Right lobe of liver (tissue), 4 donors: Measurements from ENCODE around the gene PDSS2.

Source experiments
- POLR2A ChIP-seq: fragments of 450-650 bp; IDR thresholded peaks from one replicate; pipeline ENCODE4 v1.6.1; 2017; ENCODE audit warnings: antibody characterized with exemption, mild to moderate bottlenecking
- TF ChIP-seq, protein P1 (sequence below), 4 donors: fragments of 200-600 bp in 3 of 4; fragments of 450-650 bp in 1 of 4; IDR thresholded peaks; one replicate each; pipeline versions ENCODE4 v1.5.1 to v1.8.0; 2016 to 2022; ENCODE audit warnings: antibody characterized with exemption in 4 of 4, mild to moderate bottlenecking in 2 of 4
- donor health status: DM: no; HTN: no; CAD: no.
- donor health status: DM: no; HTN: no; CAD: no.
- donor health status: DM: no; HTN: yes; CAD: no.

DNA sequence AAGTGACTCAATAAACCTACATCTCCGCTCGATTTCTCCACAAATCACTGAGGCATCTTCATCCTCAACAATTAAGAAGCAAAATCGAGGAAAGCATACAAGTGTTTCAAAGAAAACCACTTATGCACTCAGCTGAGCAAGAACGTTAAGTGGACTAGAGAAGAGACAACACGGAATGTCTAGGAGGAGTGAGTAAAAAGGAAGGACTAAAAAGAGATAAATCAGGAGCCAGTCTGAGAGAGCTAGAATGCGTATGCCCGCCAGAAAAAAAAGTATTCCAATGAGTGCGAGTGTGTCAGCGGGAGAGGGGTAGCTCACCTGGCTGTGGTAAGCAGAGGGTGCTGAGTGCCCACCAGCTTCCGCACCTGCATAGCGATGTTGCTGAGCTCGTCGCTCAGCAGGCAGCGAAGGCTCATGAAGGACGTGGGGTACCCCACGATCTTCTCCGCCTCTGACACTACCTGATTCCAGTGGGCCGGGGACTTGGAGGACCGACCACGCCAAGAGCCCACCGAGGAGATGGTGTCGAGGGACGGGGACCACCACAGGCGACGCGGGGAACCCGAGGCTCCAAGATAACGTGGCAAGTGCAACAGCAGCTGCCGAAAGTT is 587 bp downstream of the PDSS2 start:
- TF ChIP-seq, protein P1, sequence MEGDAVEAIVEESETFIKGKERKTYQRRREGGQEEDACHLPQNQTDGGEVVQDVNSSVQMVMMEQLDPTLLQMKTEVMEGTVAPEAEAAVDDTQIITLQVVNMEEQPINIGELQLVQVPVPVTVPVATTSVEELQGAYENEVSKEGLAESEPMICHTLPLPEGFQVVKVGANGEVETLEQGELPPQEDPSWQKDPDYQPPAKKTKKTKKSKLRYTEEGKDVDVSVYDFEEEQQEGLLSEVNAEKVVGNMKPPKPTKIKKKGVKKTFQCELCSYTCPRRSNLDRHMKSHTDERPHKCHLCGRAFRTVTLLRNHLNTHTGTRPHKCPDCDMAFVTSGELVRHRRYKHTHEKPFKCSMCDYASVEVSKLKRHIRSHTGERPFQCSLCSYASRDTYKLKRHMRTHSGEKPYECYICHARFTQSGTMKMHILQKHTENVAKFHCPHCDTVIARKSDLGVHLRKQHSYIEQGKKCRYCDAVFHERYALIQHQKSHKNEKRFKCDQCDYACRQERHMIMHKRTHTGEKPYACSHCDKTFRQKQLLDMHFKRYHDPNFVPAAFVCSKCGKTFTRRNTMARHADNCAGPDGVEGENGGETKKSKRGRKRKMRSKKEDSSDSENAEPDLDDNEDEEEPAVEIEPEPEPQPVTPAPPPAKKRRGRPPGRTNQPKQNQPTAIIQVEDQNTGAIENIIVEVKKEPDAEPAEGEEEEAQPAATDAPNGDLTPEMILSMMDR (IDR thresholded peaks at IDR 0.05), result no peak
- TF ChIP-seq POLR2A, result no peak
